Activated T-cell treated with anti-CD3 and anti-CD28 coated beads, Interleukin-2, amount 50 U/mL, for 1 hour (primary cell): ENCODE measurements around the gene TEX101.
"Not testable (repeated sequence)": the region's sequence is repeated elsewhere in the genome, so short reads cannot be mapped to it uniquely, and the experiment has no call there.

Source experiments
- DNase-seq: peaks from one replicate; pipeline ENCODE4 v3.0.0-alpha.2; 2020

The TEX101 gene, protein sequence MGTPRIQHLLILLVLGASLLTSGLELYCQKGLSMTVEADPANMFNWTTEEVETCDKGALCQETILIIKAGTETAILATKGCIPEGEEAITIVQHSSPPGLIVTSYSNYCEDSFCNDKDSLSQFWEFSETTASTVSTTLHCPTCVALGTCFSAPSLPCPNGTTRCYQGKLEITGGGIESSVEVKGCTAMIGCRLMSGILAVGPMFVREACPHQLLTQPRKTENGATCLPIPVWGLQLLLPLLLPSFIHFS

GRCh38 chr19:43414554-43414953 is at the start of gene TEX101:
Gene TEX101 (plus strand): TSS chr19:43414890. CDS start chr19:43415920, 1,030 bp downstream.
- DNase-seq = no peak

DNA sequence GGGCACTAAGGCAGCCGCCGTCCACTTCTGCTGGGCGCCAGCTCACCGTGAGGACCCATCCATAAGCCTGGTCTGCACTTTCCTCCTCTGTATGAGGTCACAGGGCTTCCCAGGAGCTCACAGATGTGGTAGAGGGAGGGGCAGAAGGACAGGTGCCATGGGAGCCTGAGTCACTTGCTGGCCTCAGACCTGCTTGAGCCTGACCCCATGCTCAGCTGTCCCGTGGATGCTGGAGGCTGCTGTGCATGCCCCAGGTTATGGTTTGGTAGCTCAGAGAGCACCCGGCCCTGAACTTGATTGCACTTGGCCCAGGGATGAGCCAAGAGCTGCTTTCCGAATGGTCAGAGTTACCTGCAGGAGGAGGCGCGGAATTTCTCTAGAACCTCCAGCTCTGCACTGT is 49.0 kb upstream of the TEX101 start:
- DNase-seq = not testable (repeated sequence)

GRCh38 chr19:43367822-43368221 is 46.9 kb upstream of the TEX101 start:
- DNase-seq = no peak

GRCh38 chr19:43368897-43369296 is 45.8 kb upstream of the TEX101 start:
- DNase-seq = not testable (repeated sequence)

GRCh38 chr19:43371909-43372308 is 42.8 kb upstream of the TEX101 start:
- no peak for DNase-seq

DNA sequence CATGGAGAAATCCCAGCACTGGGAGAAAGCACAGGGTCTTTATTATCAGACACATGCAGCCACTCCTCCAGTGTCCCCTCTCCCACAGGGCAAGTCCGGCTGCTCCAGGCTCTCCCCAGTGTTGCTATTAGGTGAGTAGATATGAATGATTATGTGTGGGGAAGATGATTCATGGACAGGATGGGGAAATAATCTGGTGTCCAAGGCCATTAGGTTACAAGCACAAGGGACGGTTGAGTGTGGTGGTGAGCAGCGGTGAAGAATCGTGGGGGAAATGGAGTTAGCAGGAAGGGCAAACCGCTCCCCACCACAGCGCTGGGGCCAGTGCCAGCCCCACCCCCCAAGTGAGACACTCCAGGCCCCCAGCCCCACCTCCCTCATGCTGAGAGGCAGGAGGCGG is 42.2 kb upstream of the TEX101 start:
- no peak for DNase-seq

- not testable (repeated sequence) for DNase-seq
Observed at GRCh38 chr19:43377624-43378023, 37.1 kb upstream of the TEX101 start.

GRCh38 chr19:43380008-43380407 is 34.7 kb upstream of the TEX101 start:
- DNase-seq = no peak

- DNase-seq = no peak
Observed at GRCh38 chr19:43380771-43381386, 33.8 kb upstream of the TEX101 start.

DNA sequence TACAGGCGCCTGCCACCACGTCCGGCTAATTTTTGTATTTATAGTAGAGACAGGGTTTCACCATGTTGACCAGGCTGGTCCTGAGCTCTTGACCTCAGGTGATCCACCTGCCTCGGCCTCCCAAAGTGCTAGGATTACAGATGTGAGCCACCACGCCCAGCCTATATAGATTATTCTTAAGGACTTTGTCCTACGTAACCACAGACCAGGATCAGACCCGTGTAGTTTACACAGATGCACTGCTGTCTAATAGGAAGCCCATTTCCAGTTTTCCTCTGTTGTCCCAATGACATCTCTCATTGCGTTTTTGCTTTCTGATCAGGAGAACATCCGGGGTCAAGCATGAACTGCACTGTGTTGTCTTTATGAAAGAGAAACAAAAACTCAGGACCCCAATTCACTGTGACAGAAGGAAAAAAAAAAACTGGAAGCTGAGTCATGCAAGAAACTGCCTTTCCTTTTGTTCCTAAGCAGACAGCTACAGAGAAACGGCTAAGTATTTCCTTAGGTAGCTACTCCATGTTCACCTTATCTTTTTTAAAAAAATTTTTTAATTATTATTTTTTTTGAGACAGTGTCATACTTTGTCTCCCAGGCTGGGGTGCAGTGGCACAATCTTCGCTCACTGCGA is 32.0 kb upstream of the TEX101 start:
- DNase-seq = not testable (repeated sequence)

- DNase-seq = not testable (repeated sequence)
Observed at GRCh38 chr19:43383254-43383653, 31.4 kb upstream of the TEX101 start.

GRCh38 chr19:43383759-43384158 is 30.9 kb upstream of the TEX101 start:
- not testable (repeated sequence) for DNase-seq

- DNase-seq = not testable (repeated sequence)
Observed at GRCh38 chr19:43390903-43391551, 23.7 kb upstream of the TEX101 start.

DNA sequence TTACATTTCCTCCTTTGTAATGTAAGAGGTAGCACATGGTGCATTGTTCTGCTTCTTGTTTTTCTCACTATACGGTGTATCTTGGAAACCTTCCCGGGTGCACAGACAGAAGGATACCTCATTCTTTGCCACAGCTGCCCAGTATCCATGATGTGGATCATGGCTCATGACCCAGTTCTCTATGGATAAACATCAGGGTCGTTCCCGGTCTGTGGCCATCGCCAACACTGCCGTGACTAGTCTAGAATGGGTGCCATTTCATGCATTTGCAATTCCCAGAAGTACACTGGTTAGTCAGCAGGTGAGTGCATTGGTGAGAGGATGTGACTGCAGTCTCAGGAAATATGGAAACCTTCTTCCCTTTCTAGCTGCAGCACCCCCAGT is 23.1 kb upstream of the TEX101 start:
- DNase-seq = not testable (repeated sequence)

DNA sequence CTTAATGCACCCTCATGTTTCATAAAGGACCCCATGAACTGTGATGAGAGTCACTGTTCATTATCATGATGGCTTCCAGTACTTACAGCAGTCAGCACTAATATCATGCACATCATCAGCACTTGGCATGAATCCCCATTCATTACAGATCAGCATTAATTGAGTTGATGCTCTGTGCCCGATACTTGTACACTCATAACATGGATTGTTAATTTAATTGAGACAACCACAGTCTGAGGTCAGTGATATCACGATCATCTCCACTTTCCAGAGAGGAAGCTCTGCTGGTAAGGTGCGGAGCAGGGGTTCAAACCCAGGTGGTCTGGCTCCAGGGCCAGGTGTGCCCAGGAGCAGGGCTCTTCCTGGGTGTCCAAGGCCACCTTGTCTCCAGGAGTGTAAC is 21.2 kb upstream of the TEX101 start:
- not testable (repeated sequence) for DNase-seq

DNA sequence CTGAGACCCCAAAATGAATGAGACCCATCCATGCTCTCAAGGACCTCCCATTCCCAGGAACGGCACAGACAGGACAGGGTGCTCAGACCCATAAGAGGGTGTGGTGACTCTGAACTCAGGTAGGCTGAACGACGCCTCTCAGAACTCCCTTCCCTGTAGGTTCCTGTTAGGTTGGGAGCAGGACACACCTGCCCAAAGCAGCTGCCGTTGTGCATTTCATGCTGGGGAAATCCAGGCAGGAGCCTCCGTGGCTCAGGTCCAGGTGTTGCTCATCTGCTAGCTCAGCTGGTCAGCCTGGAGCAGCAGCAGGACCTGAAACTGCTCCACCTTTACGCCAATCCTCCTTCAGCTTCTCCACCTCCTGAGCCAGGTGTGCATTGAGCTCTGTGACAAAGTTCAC is 19.1 kb upstream of the TEX101 start:
- no peak for DNase-seq

GRCh38 chr19:43406297-43406696 is 8.4 kb upstream of the TEX101 start:
- DNase-seq = no peak

DNA sequence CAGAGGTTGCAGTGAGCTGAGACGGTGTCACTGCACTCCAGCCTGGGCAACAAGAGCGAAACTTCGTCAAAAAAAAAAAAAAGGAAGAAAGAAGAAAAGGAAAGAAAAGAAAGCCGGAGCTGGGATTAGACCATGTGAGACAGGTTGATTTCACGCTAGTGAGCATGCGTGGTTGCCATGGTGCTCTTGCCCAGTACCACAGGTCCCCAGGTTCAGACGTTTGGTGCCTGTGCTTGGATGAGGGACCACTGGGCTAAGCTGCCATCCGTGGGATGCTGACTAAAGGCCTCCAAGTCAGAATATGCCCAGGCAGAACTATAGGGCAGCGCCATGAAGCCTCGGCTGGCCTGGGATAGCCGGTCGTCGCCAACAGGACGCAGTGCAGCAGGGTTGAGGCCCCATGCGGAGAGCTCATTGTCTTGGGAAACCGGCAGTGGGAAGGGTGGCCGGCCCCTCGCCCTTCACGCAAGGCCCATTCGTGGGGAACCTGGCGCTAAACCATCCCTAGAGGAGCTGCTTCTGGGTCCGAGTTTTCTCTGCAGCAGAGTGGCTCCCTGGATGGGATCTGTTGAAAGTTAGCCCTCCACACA is 7.2 kb upstream of the TEX101 start:
- no peak for DNase-seq

DNA sequence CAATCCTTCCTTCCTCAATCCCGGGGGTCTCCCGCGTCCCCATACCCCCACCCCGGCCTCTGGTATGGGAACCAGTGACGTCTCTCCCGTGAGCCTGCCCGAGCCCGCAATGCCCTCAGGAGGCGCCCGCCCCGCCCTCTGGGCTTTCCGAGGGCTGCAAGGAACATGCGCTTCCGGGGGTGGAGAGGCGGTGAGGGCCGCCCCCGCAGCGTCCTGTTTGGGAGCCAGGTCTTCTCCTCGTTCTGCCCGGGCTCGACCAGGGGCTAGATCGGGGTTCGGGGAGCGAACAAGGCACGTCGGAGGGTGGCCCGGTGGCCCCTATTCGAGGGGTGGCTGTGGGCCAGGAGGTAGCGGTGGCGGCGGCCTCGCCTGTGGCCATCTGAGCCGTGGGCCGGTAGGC is 6.6 kb upstream of the TEX101 start:
- no peak for DNase-seq

- DNase-seq = no peak
Observed at GRCh38 chr19:43409415-43409814, 5.3 kb upstream of the TEX101 start.

- DNase-seq = no peak
Observed at GRCh38 chr19:43412441-43412840, 2.2 kb upstream of the TEX101 start.

DNA sequence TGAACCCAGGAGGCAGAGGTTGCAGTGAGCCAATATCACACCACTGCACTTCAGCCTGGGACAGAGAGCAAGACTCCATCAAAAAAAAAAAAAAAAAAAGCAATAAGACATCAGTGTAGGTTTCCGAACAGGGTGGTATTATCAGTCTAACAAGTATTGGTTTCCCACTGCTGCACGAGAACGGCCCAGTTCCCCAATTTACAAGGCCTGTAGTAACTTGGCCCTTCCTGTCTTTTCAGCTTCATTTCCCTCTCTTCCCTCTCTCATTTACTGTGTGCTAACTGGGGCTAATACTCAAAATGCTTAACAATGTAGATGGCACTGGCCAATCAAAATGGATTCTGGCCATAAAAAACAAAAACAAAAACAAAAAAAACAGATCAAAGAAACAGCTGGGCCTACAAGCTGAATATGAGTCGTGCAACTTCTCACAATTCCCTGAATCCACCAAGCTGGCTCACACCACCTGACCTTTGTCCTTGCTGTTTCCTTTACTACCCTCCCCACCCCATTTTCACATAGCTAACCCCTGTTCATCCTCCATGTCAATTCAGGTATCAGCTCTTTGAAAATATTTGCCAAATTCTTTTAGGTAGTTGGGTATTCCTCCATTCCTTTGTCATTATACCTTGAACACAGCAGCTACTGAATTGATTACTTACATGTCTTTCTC is 2.4 kb downstream of the TEX101 start:
- no peak for DNase-seq

- no peak for DNase-seq
Observed at GRCh38 chr19:43420954-43421353, 6.3 kb downstream of the TEX101 start.
